ENCODE data around the gene TNPO3.

TNPO3 gene

GRCh38 chr7:128939075-128939860, 115.6 kb downstream of the TNPO3 start:
- DNase-seq (no peak), ATAC-seq (peak; percentile 14)

GRCh38 chr7:128938544-128939074, 116.3 kb downstream of the TNPO3 start:
- no peak for DNase-seq
- ATAC-seq, result peak; percentile 8

GRCh38 chr7:128937647-128938543, 117.0 kb downstream of the TNPO3 start, which contains the start of gene IRF5:
Gene IRF5, plus strand, starts transcription at chr7:128937927. Its CDS starts 4,155 bp downstream, at chr7:128942082.
- ATAC-seq, result peak; percentile 17

GRCh38 chr7:128937271-128937646, 117.7 kb downstream of the TNPO3 start:
- ATAC-seq (no peak), DNase-seq (no peak)

More at GRCh38 chr7:128937647-128938543, 117.0 kb downstream of the TNPO3 start, which contains the start of gene IRF5:
- DNase-seq, result peak; percentile 43

- no peak for ATAC-seq
- DNase-seq, result no peak
Observed at GRCh38 chr7:128936798-128937197, 118.1 kb downstream of the TNPO3 start.

GRCh38 chr7:128935342-128935730, 119.6 kb downstream of the TNPO3 start:
- no peak for DNase-seq
- ATAC-seq, result no peak

- ATAC-seq (no peak), DNase-seq (no peak)
Observed at GRCh38 chr7:128934361-128935341, 120.3 kb downstream of the TNPO3 start.

GRCh38 chr7:128933180-128933891, 121.6 kb downstream of the TNPO3 start:
- DNase-seq (peak; percentile 43), ATAC-seq (peak; percentile 57)

GRCh38 chr7:128932862-128933179, 122.1 kb downstream of the TNPO3 start:
- no peak for ATAC-seq

GRCh38 chr7:128931965-128932861, 122.7 kb downstream of the TNPO3 start:
- ATAC-seq, result no peak

More at GRCh38 chr7:128932862-128933179, 122.1 kb downstream of the TNPO3 start:
- no peak for DNase-seq

GRCh38 chr7:128931190-128931798, 123.6 kb downstream of the TNPO3 start:
- ATAC-seq, result no peak
- no peak for DNase-seq

More at GRCh38 chr7:128931965-128932861, 122.7 kb downstream of the TNPO3 start:
- DNase-seq, result no peak

GRCh38 chr7:128928882-128929788, 125.8 kb downstream of the TNPO3 start:
- DNase-seq, result no peak
- no peak for ATAC-seq

GRCh38 chr7:128928159-128928813, 126.6 kb downstream of the TNPO3 start:
- ATAC-seq (no peak), DNase-seq (no peak)

GRCh38 chr7:128924707-128925588, 130.0 kb downstream of the TNPO3 start:
- no peak for DNase-seq
- no peak for ATAC-seq

GRCh38 chr7:128923411-128923800, 131.5 kb downstream of the TNPO3 start:
- ATAC-seq, result no peak
- DNase-seq, result no peak

GRCh38 chr7:128922496-128923410, 132.2 kb downstream of the TNPO3 start:
- no peak for DNase-seq
- no peak for ATAC-seq
